HEK293 (cell line): ENCODE measurements around the gene RASSF3.

Experiments
- CTCF ChIA-PET: fragments of 350-600 bp; formaldehyde crosslinking; extraction: SDS; loops from one replicate; lab custom pipeline; 2021; ENCODE audit warnings: antibody characterized with exemption; lab: Yijun Ruan, JAX
- POLR2A ChIA-PET: fragments of 300-600 bp; formaldehyde crosslinking; extraction: SDS; loops from one replicate; lab custom pipeline; 2020; ENCODE audit warnings: antibody characterized with exemption, inconsistent platforms; lab: Yijun Ruan, JAX
- H3K27ac ChIP-seq: fragments of 200-500 bp; sonication (Bioruptor generic); 2 replicates; pipeline ENCODE4 v1.5.1; 2014; ENCODE audit warnings: low read depth, low read length, control low read depth, inconsistent platforms; ENCODE audit errors: extremely low read depth
- H3K36me3 ChIP-seq, 2 experiments: fragments of 200-500 bp in 1 of 2; sonication (Bioruptor generic) in 1 of 2; 1 replicate in 1 of 2; 2 replicates in 1 of 2; pipeline ENCODE4 v1.5.1; 2014 to 2017; ENCODE audit warnings: inconsistent platforms in 2 of 2, low read length in 2 of 2; ENCODE audit not compliant: control insufficient read depth in 2 of 2, insufficient read depth in 1 of 2
- H3K4me1 ChIP-seq: fragments of 200-500 bp; sonication (Bioruptor generic); 2 replicates; pipeline ENCODE4 v1.5.1; 2014; ENCODE audit warnings: mild to moderate bottlenecking, low read length, inconsistent platforms; ENCODE audit not compliant: control insufficient read depth, insufficient read depth
- H3K4me3 ChIP-seq: 2 replicates; pipeline ENCODE4 v1.5.1; 2011; ENCODE audit warnings: low read depth, mild to moderate bottlenecking, control low read depth, low read length, moderate library complexity
- H3K9me3 ChIP-seq: fragments of 200-500 bp; sonication (Bioruptor generic); 2 replicates; pipeline ENCODE4 v1.5.1; 2014; ENCODE audit warnings: low read depth, low read length, inconsistent platforms; ENCODE audit not compliant: control insufficient read depth, insufficient read depth
- HOXA7 ChIP-seq: sonication (generic); formaldehyde crosslinking; IDR thresholded peaks from 2 replicates; pipeline ENCODE4 v1.8.1; 2022; ENCODE audit warnings: missing genetic modification reagents, borderline replicate concordance
- KLF1 ChIP-seq: fragments of 450-650 bp; formaldehyde crosslinking; IDR thresholded peaks from 2 replicates; pipeline ENCODE4 v1.5.1; 2016; ENCODE audit warnings: missing biosample characterization, missing genetic modification characterization
- KLF10 ChIP-seq: fragments of 450-650 bp; IDR thresholded peaks from 2 replicates; pipeline ENCODE4 v1.5.1; 2018; ENCODE audit warnings: missing biosample characterization, mild to moderate bottlenecking, missing genetic modification characterization
- MYNN ChIP-seq: fragments of 450-650 bp; formaldehyde crosslinking; IDR thresholded peaks from 2 replicates; pipeline ENCODE4 v1.5.1; 2016; ENCODE audit warnings: missing biosample characterization, missing genetic modification characterization, borderline replicate concordance
- PRDM1 ChIP-seq: fragments of 450-650 bp; formaldehyde crosslinking; IDR thresholded peaks from 2 replicates; pipeline ENCODE4; 2016; ENCODE audit warnings: missing biosample characterization, missing genetic modification characterization
- PRDM6 ChIP-seq: fragments of 450-650 bp; formaldehyde crosslinking; IDR thresholded peaks from 2 replicates; pipeline ENCODE4 v1.5.1; 2017; ENCODE audit warnings: missing biosample characterization, missing genetic modification characterization
- SP3 ChIP-seq: fragments of 450-650 bp; formaldehyde crosslinking; IDR thresholded peaks from 2 replicates; pipeline ENCODE4 v1.5.1; 2016; ENCODE audit warnings: missing biosample characterization, missing genetic modification characterization
- ZNF214 ChIP-seq: fragments of 450-650 bp; formaldehyde crosslinking; IDR thresholded peaks from 2 replicates; pipeline ENCODE4 v1.5.1; 2017; ENCODE audit warnings: missing biosample characterization, mild to moderate bottlenecking, missing genetic modification characterization, borderline replicate concordance
- ZNF311 ChIP-seq: fragments of 450-650 bp; formaldehyde crosslinking; IDR thresholded peaks from 2 replicates; pipeline ENCODE4 v1.5.1; 2017; ENCODE audit warnings: missing biosample characterization, missing genetic modification characterization, borderline replicate concordance
- ZNF394 ChIP-seq: fragments of 450-650 bp; formaldehyde crosslinking; IDR thresholded peaks from 2 replicates; pipeline ENCODE4 v1.5.1; 2016; ENCODE audit warnings: missing biosample characterization, missing genetic modification characterization, mild to moderate bottlenecking, moderate library complexity, borderline replicate concordance
- ZNF404 ChIP-seq: fragments of 450-650 bp; formaldehyde crosslinking; IDR thresholded peaks from 2 replicates; pipeline ENCODE4 v1.5.1; 2017; ENCODE audit warnings: missing biosample characterization, missing genetic modification characterization
- ZNF548 ChIP-seq: fragments of 450-650 bp; formaldehyde crosslinking; IDR thresholded peaks from 2 replicates; pipeline ENCODE4 v1.5.1; 2016; ENCODE audit warnings: missing biosample characterization, missing genetic modification characterization
- ZNF555 ChIP-seq: fragments of 450-650 bp; formaldehyde crosslinking; conservative IDR thresholded peaks from 2 replicates; pipeline ENCODE4 v1.5.1; 2017; ENCODE audit warnings: missing biosample characterization, mild to moderate bottlenecking, missing genetic modification characterization, inconsistent platforms
- ZNF639 ChIP-seq: fragments of 450-650 bp; formaldehyde crosslinking; IDR thresholded peaks from 2 replicates; pipeline ENCODE4 v1.5.1; 2016; ENCODE audit warnings: missing biosample characterization, missing genetic modification characterization
- ZNF658 ChIP-seq: fragments of 450-650 bp; formaldehyde crosslinking; IDR thresholded peaks from 2 replicates; pipeline ENCODE4; 2016; ENCODE audit warnings: missing biosample characterization, missing genetic modification characterization
- ZNF701 ChIP-seq: fragments of 450-650 bp; formaldehyde crosslinking; IDR thresholded peaks from 2 replicates; pipeline ENCODE4 v1.5.1; 2016; ENCODE audit warnings: missing biosample characterization, missing genetic modification characterization
- ZNF704 ChIP-seq: fragments of 450-650 bp; formaldehyde crosslinking; IDR thresholded peaks from 2 replicates; pipeline ENCODE4 v1.5.1; 2016; ENCODE audit warnings: missing biosample characterization, missing genetic modification characterization
- ZNF76 ChIP-seq: fragments of 450-650 bp; formaldehyde crosslinking; IDR thresholded peaks from 2 replicates; pipeline ENCODE4; 2016; ENCODE audit warnings: low read depth, missing biosample characterization, missing genetic modification characterization, borderline replicate concordance
- TF ChIP-seq, protein P1 (sequence below): fragments of 450-650 bp; formaldehyde crosslinking; IDR thresholded peaks from 2 replicates; pipeline ENCODE4 v1.5.1; 2017; ENCODE audit warnings: missing biosample characterization, missing genetic modification characterization
- TF ChIP-seq, protein P2 (sequence below): fragments of 450-650 bp; formaldehyde crosslinking; IDR thresholded peaks from 2 replicates; pipeline ENCODE4 v1.5.1; 2016; ENCODE audit warnings: missing biosample characterization, missing genetic modification characterization
- TF ChIP-seq, protein P3 (sequence below): fragments of 450-650 bp; formaldehyde crosslinking; IDR thresholded peaks from 2 replicates; pipeline ENCODE4 v1.5.1; 2017; ENCODE audit warnings: missing biosample characterization, missing genetic modification characterization

Gene RASSF3

GRCh38 chr12:64639466-64639865 lies 29.2 kb downstream of the RASSF3 start:
- CTCF ChIA-PET: interaction anchor here (1.4 kb wide), 1 partner anchor 30 kb away, joined by 4 read pairs; no protein-coding TSS in a partner anchor
- H3K4me1 ChIP-seq: peaks cover 7% of the 10 kb centered on the region
- H3K9me3 ChIP-seq: no peaks in the 10 kb centered on the region
- no peaks in the 10 kb centered on the region for H3K36me3 ChIP-seq
- H3K4me3 ChIP-seq: no peak overlapping the region
- no peak for TF ChIP-seq MYNN
- no peak for TF ChIP-seq ZNF76
- no peak for TF ChIP-seq ZNF548
- TF ChIP-seq ZNF311 (tag by site-specific recombination): no peak
- TF ChIP-seq, protein P1, sequence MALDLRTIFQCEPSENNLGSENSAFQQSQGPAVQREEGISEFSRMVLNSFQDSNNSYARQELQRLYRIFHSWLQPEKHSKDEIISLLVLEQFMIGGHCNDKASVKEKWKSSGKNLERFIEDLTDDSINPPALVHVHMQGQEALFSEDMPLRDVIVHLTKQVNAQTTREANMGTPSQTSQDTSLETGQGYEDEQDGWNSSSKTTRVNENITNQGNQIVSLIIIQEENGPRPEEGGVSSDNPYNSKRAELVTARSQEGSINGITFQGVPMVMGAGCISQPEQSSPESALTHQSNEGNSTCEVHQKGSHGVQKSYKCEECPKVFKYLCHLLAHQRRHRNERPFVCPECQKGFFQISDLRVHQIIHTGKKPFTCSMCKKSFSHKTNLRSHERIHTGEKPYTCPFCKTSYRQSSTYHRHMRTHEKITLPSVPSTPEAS: no peak
- TF ChIP-seq ZNF658 (tag by site-specific recombination): no peak
- H3K27ac ChIP-seq: no peak overlapping the region
- POLR2A ChIA-PET: no interaction called here

DNA sequence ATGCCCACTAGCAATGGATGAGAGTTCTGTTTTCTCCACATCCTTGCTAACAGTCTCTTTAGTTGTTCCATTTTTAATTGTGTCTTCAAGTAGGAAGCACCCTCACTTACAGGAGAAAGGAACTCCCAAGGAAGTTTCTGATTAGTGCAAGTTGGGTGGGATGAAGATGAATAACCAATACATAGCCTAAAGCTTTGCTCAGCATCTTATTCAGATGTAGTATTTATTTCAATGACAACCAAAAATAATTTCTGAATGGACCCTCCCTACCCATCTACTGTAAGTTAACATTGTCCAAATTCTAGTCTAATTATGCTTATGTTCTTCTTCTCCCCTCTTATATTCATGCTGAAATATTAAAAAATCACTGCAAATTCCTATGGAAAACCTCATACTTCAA lies 36.0 kb downstream of the RASSF3 start:
- no peak overlapping the region for H3K4me3 ChIP-seq
- no peak overlapping the region for H3K27ac ChIP-seq
- no peaks in the 10 kb centered on the region for H3K36me3 ChIP-seq
- H3K9me3 ChIP-seq: no peaks in the 10 kb centered on the region
- TF ChIP-seq ZNF394 (tag by site-specific recombination) (no peak), ZNF214 (tag by site-specific recombination) (no peak), SP3 (no peak), PRDM6 (tag by site-specific recombination) (no peak), ZNF76 (no peak), ZNF701 (tag by site-specific recombination) (no peak), ZNF555 (tag by site-specific recombination) (no peak), HOXA7 (no peak), ZNF639 (no peak), KLF1 (tag by site-specific recombination) (no peak), ZNF704 (tag by site-specific recombination) (no peak), PRDM1 (tag by site-specific recombination) (no peak), ZNF404 (tag by site-specific recombination) (no peak), KLF10 (tag by site-specific recombination) (no peak)
- TF ChIP-seq, protein P2, sequence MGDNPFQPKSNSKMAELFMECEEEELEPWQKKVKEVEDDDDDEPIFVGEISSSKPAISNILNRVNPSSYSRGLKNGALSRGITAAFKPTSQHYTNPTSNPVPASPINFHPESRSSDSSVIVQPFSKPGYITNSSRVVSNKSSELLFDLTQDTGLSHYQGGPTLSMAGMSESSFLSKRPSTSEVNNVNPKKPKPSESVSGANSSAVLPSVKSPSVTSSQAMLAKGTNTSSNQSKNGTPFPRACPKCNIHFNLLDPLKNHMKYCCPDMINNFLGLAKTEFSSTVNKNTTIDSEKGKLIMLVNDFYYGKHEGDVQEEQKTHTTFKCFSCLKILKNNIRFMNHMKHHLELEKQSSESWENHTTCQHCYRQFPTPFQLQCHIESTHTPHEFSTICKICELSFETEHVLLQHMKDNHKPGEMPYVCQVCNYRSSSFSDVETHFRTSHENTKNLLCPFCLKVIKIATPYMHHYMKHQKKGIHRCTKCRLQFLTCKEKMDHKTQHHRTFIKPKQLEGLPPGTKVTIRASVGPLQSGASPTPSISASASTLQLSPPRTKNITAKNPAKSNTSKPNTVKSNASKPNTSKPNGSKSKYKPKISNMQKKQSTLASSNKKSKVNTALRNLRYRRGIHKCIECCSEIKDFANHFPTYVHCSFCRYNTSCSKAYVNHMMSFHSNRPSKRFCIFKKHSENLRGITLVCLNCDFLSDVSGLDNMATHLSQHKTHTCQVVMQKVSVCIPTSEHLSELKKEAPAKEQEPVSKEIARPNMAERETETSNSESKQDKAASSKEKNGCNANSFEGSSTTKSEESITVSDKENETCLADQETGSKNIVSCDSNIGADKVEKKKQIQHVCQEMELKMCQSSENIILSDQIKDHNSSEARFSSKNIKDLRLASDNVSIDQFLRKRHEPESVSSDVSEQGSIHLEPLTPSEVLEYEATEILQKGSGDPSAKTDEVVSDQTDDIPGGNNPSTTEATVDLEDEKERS (tag by site-specific recombination): no peak
- TF ChIP-seq, protein P3, sequence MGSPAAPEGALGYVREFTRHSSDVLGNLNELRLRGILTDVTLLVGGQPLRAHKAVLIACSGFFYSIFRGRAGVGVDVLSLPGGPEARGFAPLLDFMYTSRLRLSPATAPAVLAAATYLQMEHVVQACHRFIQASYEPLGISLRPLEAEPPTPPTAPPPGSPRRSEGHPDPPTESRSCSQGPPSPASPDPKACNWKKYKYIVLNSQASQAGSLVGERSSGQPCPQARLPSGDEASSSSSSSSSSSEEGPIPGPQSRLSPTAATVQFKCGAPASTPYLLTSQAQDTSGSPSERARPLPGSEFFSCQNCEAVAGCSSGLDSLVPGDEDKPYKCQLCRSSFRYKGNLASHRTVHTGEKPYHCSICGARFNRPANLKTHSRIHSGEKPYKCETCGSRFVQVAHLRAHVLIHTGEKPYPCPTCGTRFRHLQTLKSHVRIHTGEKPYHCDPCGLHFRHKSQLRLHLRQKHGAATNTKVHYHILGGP (tag by site-specific recombination): no peak
- POLR2A ChIA-PET: no interaction called here
- CTCF ChIA-PET: interaction anchor here (1.0 kb wide), 1 partner anchor 51 kb away, joined by 4 read pairs; no protein-coding TSS in a partner anchor
- H3K4me1 ChIP-seq: no peaks in the 10 kb centered on the region
